ENCODE data around the gene PAQR7. TPM values are rescaled to one million over a fixed set of nuclear protein-coding genes. Genes with fewer than 3 reads are reported as not detected.

PAQR7 gene
- total RNA-seq, 1 experiment from 2014 or later: 6.7 TPM

GRCh38 chr1:25858906-25859789 is 16.4 kb downstream of the PAQR7 start, which contains the start of gene AUNIP (continued):
- TF ChIP-seq IRF1 (CRISPR knock-in tag; IDR thresholded peaks at IDR 0.05): peak; percentile 83; the same call in 1 of the 2 replicates
- TF ChIP-seq GABPB1 (CRISPR knock-in tag; IDR thresholded peaks at IDR 0.05): peak; percentile 63; the same call in 1 of the 2 replicates
- TF ChIP-seq ZNF416 (CRISPR knock-in tag; IDR thresholded peaks at IDR 0.05): peak; percentile 76; the same call in 1 of the 2 replicates
- no peak for TF ChIP-seq ZNF121 (CRISPR knock-in tag; IDR thresholded peaks at IDR 0.05)
- TF ChIP-seq ZMAT4 (CRISPR knock-in tag; IDR thresholded peaks at IDR 0.05): 0 out of 2 replicates have a peak, but pooled peaks have one; percentile 69
- TF ChIP-seq ELF4 (CRISPR knock-in tag; IDR thresholded peaks at IDR 0.05; ENCODE audit: low read depth): no peak
- TF ChIP-seq CBFB (CRISPR knock-in tag; IDR thresholded peaks at IDR 0.05; ENCODE audit: low read depth): no peak

- POLR2A ChIA-PET: interaction anchor here (0.8 kb wide), 1 partner anchor 34 kb away, joined by 4 read pairs; no protein-coding TSS in a partner anchor
- Mint-ChIP-seq H3K4me3 (peak overlapping the region; percentile 95), H3K4me1 (peaks cover 14% of the 10 kb centered on the region), H3K36me3 (peaks cover 6% of the 10 kb centered on the region; the same call in 1 of the 2 replicates), H3K9me3 (no peaks in the 10 kb centered on the region), H3K27me3 (ENCODE audit: low read depth) (no peaks in the 10 kb centered on the region), H3K27ac (peak overlapping the region; percentile 95)
- no peak for TF ChIP-seq ZNF532 (CRISPR knock-in tag; IDR thresholded peaks at IDR 0.05; ENCODE audit: borderline replicate concordance)
- no peak for TF ChIP-seq AFF4 (CRISPR knock-in tag; IDR thresholded peaks at IDR 0.05; ENCODE audit: borderline replicate concordance)
- TF ChIP-seq KAT7 (CRISPR knock-in tag; IDR thresholded peaks at IDR 0.05; ENCODE audit: borderline replicate concordance): 0 out of 2 replicates have a peak, but pooled peaks have one; percentile 7
- CTCF ChIA-PET: no interaction called here
- ATAC-seq: no peak
- no peak for DNase-seq (ENCODE audit: low spot score)
Observed at GRCh38 chr1:25858494-25858893, 17.0 kb downstream of the PAQR7 start.

GRCh38 chr1:25856856-25857255 is 18.7 kb downstream of the PAQR7 start:
- DNase-seq (ENCODE audit: low spot score) (no peak), ATAC-seq (no peak)
- peaks cover 14% of the 10 kb centered on the region for H3K4me1 Mint-ChIP-seq
- no peak overlapping the region for H3K4me3 Mint-ChIP-seq
- H3K27ac Mint-ChIP-seq: peak overlapping the region; percentile 91
- H3K36me3 Mint-ChIP-seq: no peaks in the 10 kb centered on the region
- H3K9me3 Mint-ChIP-seq: no peaks in the 10 kb centered on the region
- ChIA-PET CTCF (interaction anchor here (0.9 to 1.3 kb wide), 4 partner anchors 20 to 52 kb away, joined by 3 to 6 read pairs (median 4); no protein-coding TSS in a partner anchor), POLR2A (no interaction called here)
- H3K27me3 Mint-ChIP-seq (ENCODE audit: low read depth): no peaks in the 10 kb centered on the region
- TF ChIP-seq ZNF532 (CRISPR knock-in tag; IDR thresholded peaks at IDR 0.05; ENCODE audit: borderline replicate concordance) (no peak), ZNF317 (CRISPR knock-in tag; IDR thresholded peaks at IDR 0.05; ENCODE audit: borderline replicate concordance, low read depth) (no peak), AFF4 (CRISPR knock-in tag; IDR thresholded peaks at IDR 0.05; ENCODE audit: borderline replicate concordance) (no peak), PRRX2 (CRISPR knock-in tag; IDR thresholded peaks at IDR 0.05) (no peak)

Data from WTC11 (cell line).